T-helper 2 cell treated with Interferon-gamma antibody and Interleukin-4, amounts not matched to agents 5 μg/mL and 100 μg/mL, for 36 hours (primary cell): ENCODE data around the gene ZNF354C.
"Not testable (repeated sequence)": the region's sequence is repeated elsewhere in the genome, so short reads cannot be mapped to it uniquely, and the experiment has no call there.

Experiments used
- DNase-seq: peaks from one replicate; pipeline ENCODE4 v3.0.0; 2021; ENCODE audit warnings: low spot score
- H3K27ac Mint-ChIP-seq: one replicate; pipeline ENCODE4 v1.8.0; 2021; ENCODE audit warnings: mild to moderate bottlenecking, mixed read lengths
- H3K27me3 Mint-ChIP-seq: one replicate; pipeline ENCODE4 v1.8.0; 2021; ENCODE audit warnings: low read depth, mixed read lengths
- H3K36me3 Mint-ChIP-seq: one replicate; pipeline ENCODE4 v1.8.0; 2021; ENCODE audit warnings: low read depth, mixed read lengths
- H3K4me1 Mint-ChIP-seq: one replicate; pipeline ENCODE4 v1.8.0; 2021; ENCODE audit warnings: low read depth, mixed read lengths
- H3K4me3 Mint-ChIP-seq: one replicate; pipeline ENCODE4 v1.8.0; 2022; ENCODE audit warnings: mild to moderate bottlenecking, moderate library complexity, mixed read lengths
- H3K9me3 Mint-ChIP-seq: one replicate; pipeline ENCODE4 v1.8.0; 2021; ENCODE audit warnings: mixed read lengths

Gene ZNF354C

GRCh38 chr5:179089502-179089901 lies 29.3 kb downstream of the ZNF354C start:
- H3K9me3 Mint-ChIP-seq: peaks cover 72% of the 10 kb centered on the region
- no peak overlapping the region for H3K4me3 Mint-ChIP-seq
- no peaks in the 10 kb centered on the region for H3K4me1 Mint-ChIP-seq
- no peak for DNase-seq
- no peak overlapping the region for H3K27ac Mint-ChIP-seq
- no peaks in the 10 kb centered on the region for H3K36me3 Mint-ChIP-seq
- H3K27me3 Mint-ChIP-seq: no peaks in the 10 kb centered on the region

GRCh38 chr5:179101282-179101681 lies 41.1 kb downstream of the ZNF354C start:
- peaks cover 37% of the 10 kb centered on the region for H3K9me3 Mint-ChIP-seq
- not testable (repeated sequence) for H3K27ac Mint-ChIP-seq, H3K27me3 Mint-ChIP-seq, DNase-seq, H3K4me1 Mint-ChIP-seq, H3K36me3 Mint-ChIP-seq, H3K4me3 Mint-ChIP-seq

GRCh38 chr5:179110528-179110927 lies 50.4 kb downstream of the ZNF354C start:
- no peaks in the 10 kb centered on the region for H3K27me3 Mint-ChIP-seq
- no peaks in the 10 kb centered on the region for H3K4me1 Mint-ChIP-seq
- no peak for DNase-seq
- no peak overlapping the region for H3K27ac Mint-ChIP-seq
- H3K36me3 Mint-ChIP-seq: no peaks in the 10 kb centered on the region
- peaks cover 48% of the 10 kb centered on the region for H3K9me3 Mint-ChIP-seq
- H3K4me3 Mint-ChIP-seq: no peak overlapping the region

GRCh38 chr5:179111267-179112207 lies 51.4 kb downstream of the ZNF354C start:
- Mint-ChIP-seq H3K27ac (no peak overlapping the region), H3K36me3 (no peaks in the 10 kb centered on the region), H3K9me3 (peaks cover 52% of the 10 kb centered on the region), H3K4me1 (no peaks in the 10 kb centered on the region), H3K4me3 (no peak overlapping the region), H3K27me3 (no peaks in the 10 kb centered on the region)
- DNase-seq: no peak

- no peak overlapping the region for H3K4me3 Mint-ChIP-seq
- H3K36me3 Mint-ChIP-seq: no peaks in the 10 kb centered on the region
- no peak overlapping the region for H3K27ac Mint-ChIP-seq
- H3K27me3 Mint-ChIP-seq: no peaks in the 10 kb centered on the region
- no peak for DNase-seq
- H3K4me1 Mint-ChIP-seq: no peaks in the 10 kb centered on the region
- peaks cover 50% of the 10 kb centered on the region for H3K9me3 Mint-ChIP-seq
Measured at GRCh38 chr5:179112469-179113142, 52.4 kb downstream of the ZNF354C start.

- Mint-ChIP-seq H3K4me1 (no peaks in the 10 kb centered on the region), H3K27me3 (no peaks in the 10 kb centered on the region), H3K9me3 (peaks cover 47% of the 10 kb centered on the region), H3K27ac (no peak overlapping the region), H3K36me3 (no peaks in the 10 kb centered on the region), H3K4me3 (no peak overlapping the region)
- DNase-seq: no peak
Measured at GRCh38 chr5:179113143-179113530, 53.0 kb downstream of the ZNF354C start.

GRCh38 chr5:179113945-179114641 lies 53.9 kb downstream of the ZNF354C start:
- no peaks in the 10 kb centered on the region for H3K4me1 Mint-ChIP-seq

GRCh38 chr5:179114756-179115155 lies 54.6 kb downstream of the ZNF354C start:
- no peaks in the 10 kb centered on the region for H3K4me1 Mint-ChIP-seq
- no peak overlapping the region for H3K27ac Mint-ChIP-seq
- no peak for DNase-seq
- H3K9me3 Mint-ChIP-seq: peaks cover 48% of the 10 kb centered on the region
- H3K27me3 Mint-ChIP-seq: no peaks in the 10 kb centered on the region
- no peak overlapping the region for H3K4me3 Mint-ChIP-seq
- no peaks in the 10 kb centered on the region for H3K36me3 Mint-ChIP-seq

More at GRCh38 chr5:179113945-179114641, 53.9 kb downstream of the ZNF354C start:
- Mint-ChIP-seq H3K9me3 (peaks cover 48% of the 10 kb centered on the region), H3K36me3 (no peaks in the 10 kb centered on the region), H3K27ac (no peak overlapping the region), H3K27me3 (no peaks in the 10 kb centered on the region), H3K4me3 (no peak overlapping the region)
- no peak for DNase-seq

- Mint-ChIP-seq H3K27ac (no peak overlapping the region), H3K27me3 (no peaks in the 10 kb centered on the region), H3K36me3 (no peaks in the 10 kb centered on the region), H3K9me3 (peaks cover 54% of the 10 kb centered on the region), H3K4me3 (no peak overlapping the region), H3K4me1 (no peaks in the 10 kb centered on the region)
- DNase-seq: no peak
Measured at GRCh38 chr5:179115307-179115706, 55.1 kb downstream of the ZNF354C start.

GRCh38 chr5:179115845-179116524 lies 55.8 kb downstream of the ZNF354C start:
- no peak overlapping the region for H3K27ac Mint-ChIP-seq
- H3K4me1 Mint-ChIP-seq: no peaks in the 10 kb centered on the region
- H3K36me3 Mint-ChIP-seq: no peaks in the 10 kb centered on the region
- H3K9me3 Mint-ChIP-seq: peaks cover 54% of the 10 kb centered on the region
- DNase-seq: no peak
- H3K4me3 Mint-ChIP-seq: no peak overlapping the region
- no peaks in the 10 kb centered on the region for H3K27me3 Mint-ChIP-seq

- Mint-ChIP-seq H3K36me3 (no peaks in the 10 kb centered on the region), H3K9me3 (peaks cover 42% of the 10 kb centered on the region), H3K4me3 (no peak overlapping the region), H3K27me3 (no peaks in the 10 kb centered on the region), H3K27ac (no peak overlapping the region), H3K4me1 (no peaks in the 10 kb centered on the region)
- no peak for DNase-seq
Measured at GRCh38 chr5:179118338-179118737, 58.2 kb downstream of the ZNF354C start.

GRCh38 chr5:179118756-179119414 lies 58.7 kb downstream of the ZNF354C start:
- Mint-ChIP-seq H3K27ac (no peak overlapping the region), H3K36me3 (no peaks in the 10 kb centered on the region)

More at GRCh38 chr5:179118756-179119414, 58.7 kb downstream of the ZNF354C start:
- Mint-ChIP-seq H3K27me3 (no peaks in the 10 kb centered on the region), H3K4me1 (no peaks in the 10 kb centered on the region), H3K4me3 (no peak overlapping the region), H3K9me3 (peaks cover 36% of the 10 kb centered on the region)
- no peak for DNase-seq
